HG03196 (cell line): ENCODE results near the gene ARHGAP4.

ENCODE experiments used
- ATAC-seq: cut with Tn5 transposase; IDR thresholded peaks from one replicate; pipeline ENCODE4 v1.9.1; 2021; ENCODE audit not compliant: unreplicated experiment

ARHGAP4 gene

GRCh38 chrX:153869473-153870287, 56.4 kb downstream of the ARHGAP4 start:
- no peak for ATAC-seq

- no peak for ATAC-seq
Measured at GRCh38 chrX:153868576-153869472, 57.2 kb downstream of the ARHGAP4 start.

GRCh38 chrX:153867671-153868070, 58.4 kb downstream of the ARHGAP4 start:
- ATAC-seq, result no peak

GRCh38 chrX:153867139-153867538, 58.9 kb downstream of the ARHGAP4 start:
- no peak for ATAC-seq

GRCh38 chrX:153866302-153867019, 59.6 kb downstream of the ARHGAP4 start:
- ATAC-seq, result no peak

GRCh38 chrX:153865685-153866084, 60.4 kb downstream of the ARHGAP4 start:
- ATAC-seq, result no peak

GRCh38 chrX:153865321-153865580, 60.8 kb downstream of the ARHGAP4 start:
- ATAC-seq, result no peak

GRCh38 chrX:153864561-153865320, 61.3 kb downstream of the ARHGAP4 start:
- no peak for ATAC-seq

GRCh38 chrX:153864101-153864500, 62.0 kb downstream of the ARHGAP4 start:
- ATAC-seq, result no peak

GRCh38 chrX:153863251-153863991, 62.6 kb downstream of the ARHGAP4 start:
- ATAC-seq, result no peak

- ATAC-seq, result no peak
Measured at GRCh38 chrX:153862369-153863250, 63.5 kb downstream of the ARHGAP4 start.

GRCh38 chrX:153861733-153862310, 64.2 kb downstream of the ARHGAP4 start:
- ATAC-seq, result no peak

- no peak for ATAC-seq
Measured at GRCh38 chrX:153861151-153861550, 64.9 kb downstream of the ARHGAP4 start.
